ENCODE measurements around the gene PCP4.

- no peak for TF ChIP-seq POLR2AphosphoS5 (IDR thresholded peaks at IDR 0.05; ENCODE audit: low read length)
- TF ChIP-seq ZNF592 (IDR thresholded peaks at IDR 0.05): no peak
- TF ChIP-seq, protein P1, sequence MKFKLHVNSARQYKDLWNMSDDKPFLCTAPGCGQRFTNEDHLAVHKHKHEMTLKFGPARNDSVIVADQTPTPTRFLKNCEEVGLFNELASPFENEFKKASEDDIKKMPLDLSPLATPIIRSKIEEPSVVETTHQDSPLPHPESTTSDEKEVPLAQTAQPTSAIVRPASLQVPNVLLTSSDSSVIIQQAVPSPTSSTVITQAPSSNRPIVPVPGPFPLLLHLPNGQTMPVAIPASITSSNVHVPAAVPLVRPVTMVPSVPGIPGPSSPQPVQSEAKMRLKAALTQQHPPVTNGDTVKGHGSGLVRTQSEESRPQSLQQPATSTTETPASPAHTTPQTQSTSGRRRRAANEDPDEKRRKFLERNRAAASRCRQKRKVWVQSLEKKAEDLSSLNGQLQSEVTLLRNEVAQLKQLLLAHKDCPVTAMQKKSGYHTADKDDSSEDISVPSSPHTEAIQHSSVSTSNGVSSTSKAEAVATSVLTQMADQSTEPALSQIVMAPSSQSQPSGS (IDR thresholded peaks at IDR 0.05; ENCODE audit: low read length): no peak
- TF ChIP-seq NRF1 (conservative IDR thresholded peaks at IDR 0.05; ENCODE audit: low read depth, low read length): no peak
- TF ChIP-seq EZH2 (IDR thresholded peaks at IDR 0.05; ENCODE audit: borderline replicate concordance, control insufficient read depth, low read depth, low read length): no peak
- TF ChIP-seq, protein P2, sequence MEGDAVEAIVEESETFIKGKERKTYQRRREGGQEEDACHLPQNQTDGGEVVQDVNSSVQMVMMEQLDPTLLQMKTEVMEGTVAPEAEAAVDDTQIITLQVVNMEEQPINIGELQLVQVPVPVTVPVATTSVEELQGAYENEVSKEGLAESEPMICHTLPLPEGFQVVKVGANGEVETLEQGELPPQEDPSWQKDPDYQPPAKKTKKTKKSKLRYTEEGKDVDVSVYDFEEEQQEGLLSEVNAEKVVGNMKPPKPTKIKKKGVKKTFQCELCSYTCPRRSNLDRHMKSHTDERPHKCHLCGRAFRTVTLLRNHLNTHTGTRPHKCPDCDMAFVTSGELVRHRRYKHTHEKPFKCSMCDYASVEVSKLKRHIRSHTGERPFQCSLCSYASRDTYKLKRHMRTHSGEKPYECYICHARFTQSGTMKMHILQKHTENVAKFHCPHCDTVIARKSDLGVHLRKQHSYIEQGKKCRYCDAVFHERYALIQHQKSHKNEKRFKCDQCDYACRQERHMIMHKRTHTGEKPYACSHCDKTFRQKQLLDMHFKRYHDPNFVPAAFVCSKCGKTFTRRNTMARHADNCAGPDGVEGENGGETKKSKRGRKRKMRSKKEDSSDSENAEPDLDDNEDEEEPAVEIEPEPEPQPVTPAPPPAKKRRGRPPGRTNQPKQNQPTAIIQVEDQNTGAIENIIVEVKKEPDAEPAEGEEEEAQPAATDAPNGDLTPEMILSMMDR (IDR thresholded peaks at IDR 0.05 in 2 of 3, conservative IDR thresholded peaks at IDR 0.05 in 1 of 3; ENCODE audit: control insufficient read depth in 2 of 3, extremely low read depth in 1 of 3, insufficient read depth in 1 of 3, low read depth in 3 of 3, low read length in 3 of 3): no peak
- TF ChIP-seq POLR2A (IDR thresholded peaks at IDR 0.05; ENCODE audit: low read depth, low read length): no peak
- no peak for TF ChIP-seq JUNB (IDR thresholded peaks at IDR 0.05)
Measured at GRCh38 chr21:39904457-39904856, 37.2 kb downstream of the PCP4 start.
